GM06990 (cell line): ENCODE results near the gene CRLF2.
A peak's percentile ranks its signal among the peaks of the same experiment; 100 is the strongest.
"Not testable (repeated sequence)": the region's sequence is repeated elsewhere in the genome, so short reads cannot be mapped to it uniquely, and the experiment has no call there.

Experiments used
- DNase-seq: peaks from one replicate; pipeline ENCODE4 v3.0.0-alpha.2; 2011; ENCODE audit not compliant: insufficient read length; ENCODE audit errors: extremely low read depth
- H3K27me3 ChIP-seq: replicated peaks from 2 replicates; pipeline ENCODE4 v1.6.0; 2011; ENCODE audit warnings: low read length; ENCODE audit not compliant: control insufficient read depth, insufficient read depth
- H3K36me3 ChIP-seq: 2 replicates; pipeline ENCODE4 v1.5.1; 2011; ENCODE audit warnings: low read length; ENCODE audit not compliant: control insufficient read depth, insufficient read depth
- H3K4me3 ChIP-seq: replicated peaks from 2 replicates; pipeline ENCODE4 v1.5.1; 2011; ENCODE audit warnings: low read depth, mild to moderate bottlenecking, control low read depth, low read length
- CTCF ChIP-seq: IDR thresholded peaks from 2 replicates; pipeline ENCODE4 v1.5.1; 2011; ENCODE audit warnings: low read length, control low read depth, mild to moderate bottlenecking, inconsistent platforms; ENCODE audit not compliant: insufficient read depth, poor library complexity, severe bottlenecking

The CRLF2 gene

GRCh38 chrX:1248331-1249061 lies 36.0 kb upstream of the CRLF2 start:
- no peak for DNase-seq
- H3K36me3 ChIP-seq: no peaks in the 10 kb centered on the region
- TF ChIP-seq CTCF: no peak
- H3K27me3 ChIP-seq: no peaks in the 10 kb centered on the region
- H3K4me3 ChIP-seq: no peak overlapping the region

DNA sequence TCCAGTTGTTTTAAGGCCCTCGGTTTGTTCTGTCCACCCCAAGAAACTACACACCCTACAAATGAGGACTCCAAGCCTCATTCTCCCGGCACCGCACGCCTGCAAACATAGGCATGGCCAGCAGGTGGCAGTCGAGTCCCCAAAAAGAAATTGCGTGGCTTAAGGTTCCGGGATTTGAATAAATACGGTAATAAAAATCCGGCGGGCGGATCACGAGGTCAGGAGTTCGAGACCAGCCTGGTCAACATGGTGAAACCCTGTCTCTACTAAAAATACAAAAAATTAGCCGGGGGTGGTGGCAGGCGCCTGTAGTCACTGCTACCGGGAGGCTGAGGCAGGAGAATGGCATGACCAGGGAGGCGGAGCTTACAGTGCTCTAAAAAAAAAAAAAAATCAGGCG lies 34.4 kb upstream of the CRLF2 start:
- no peak overlapping the region for H3K4me3 ChIP-seq
- no peaks in the 10 kb centered on the region for H3K36me3 ChIP-seq
- TF ChIP-seq CTCF: peak; percentile 86
- H3K27me3 ChIP-seq: no peaks in the 10 kb centered on the region
- DNase-seq: peak; percentile 80

DNA sequence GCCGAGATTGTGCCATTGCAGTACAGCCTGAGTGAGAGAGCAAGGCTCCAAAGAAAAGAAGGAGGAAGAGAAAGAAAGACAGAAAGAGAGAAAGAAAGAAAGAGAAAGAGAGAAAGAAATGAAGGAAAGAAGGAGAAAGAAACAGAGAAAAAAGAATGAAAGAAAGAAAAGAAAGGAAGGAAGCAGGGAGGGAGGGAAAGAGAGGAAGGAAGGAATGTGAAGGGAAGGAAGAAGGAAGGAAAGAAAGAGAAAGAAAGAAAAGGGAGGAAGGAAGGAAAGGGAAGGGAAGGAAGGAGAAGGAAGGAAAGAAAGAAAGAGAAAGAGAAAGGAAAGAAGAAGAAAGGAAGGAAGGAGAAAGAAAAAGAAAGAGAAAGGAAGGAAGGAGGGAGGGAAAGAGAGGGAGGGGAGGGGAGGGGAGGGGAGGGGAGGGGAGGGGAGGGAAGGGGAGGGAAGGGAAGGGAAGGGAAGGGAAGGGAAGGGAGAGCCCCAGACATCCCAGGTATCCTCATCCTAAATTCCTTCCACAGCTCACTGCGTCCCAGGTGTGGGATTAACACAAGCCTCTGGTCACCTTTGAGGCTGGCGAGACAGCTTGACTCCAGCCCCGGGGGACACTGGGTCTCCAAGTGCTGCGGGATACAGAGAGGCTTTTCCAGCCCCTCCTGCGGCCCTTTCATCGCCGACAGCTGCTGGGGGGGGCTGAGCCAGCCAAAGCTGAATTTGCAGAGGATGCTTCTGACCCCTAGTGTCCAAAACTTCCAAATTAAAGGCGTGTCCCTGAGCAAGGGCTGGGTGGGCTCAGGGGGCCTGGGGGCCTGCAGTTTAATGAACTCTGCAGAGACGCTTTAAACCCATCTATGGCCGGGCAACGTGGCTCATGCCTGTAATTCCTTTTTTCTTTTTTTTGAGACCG lies 32.0 kb upstream of the CRLF2 start:
- Histone ChIP-seq H3K4me3 (no peak overlapping the region), H3K27me3 (no peaks in the 10 kb centered on the region), H3K36me3 (no peaks in the 10 kb centered on the region)
- no peak for DNase-seq
- TF ChIP-seq CTCF: peak; percentile 37

- Histone ChIP-seq H3K4me3 (no peak overlapping the region), H3K27me3 (no peaks in the 10 kb centered on the region), H3K36me3 (no peaks in the 10 kb centered on the region)
- peak; percentile 62 for DNase-seq
- TF ChIP-seq CTCF: no peak
Measured at GRCh38 chrX:1242891-1243402, 30.5 kb upstream of the CRLF2 start.

- not testable (repeated sequence) for H3K27me3 ChIP-seq, H3K36me3 ChIP-seq, DNase-seq, H3K4me3 ChIP-seq
Measured at GRCh38 chrX:1240551-1240950, 28.1 kb upstream of the CRLF2 start.

DNA sequence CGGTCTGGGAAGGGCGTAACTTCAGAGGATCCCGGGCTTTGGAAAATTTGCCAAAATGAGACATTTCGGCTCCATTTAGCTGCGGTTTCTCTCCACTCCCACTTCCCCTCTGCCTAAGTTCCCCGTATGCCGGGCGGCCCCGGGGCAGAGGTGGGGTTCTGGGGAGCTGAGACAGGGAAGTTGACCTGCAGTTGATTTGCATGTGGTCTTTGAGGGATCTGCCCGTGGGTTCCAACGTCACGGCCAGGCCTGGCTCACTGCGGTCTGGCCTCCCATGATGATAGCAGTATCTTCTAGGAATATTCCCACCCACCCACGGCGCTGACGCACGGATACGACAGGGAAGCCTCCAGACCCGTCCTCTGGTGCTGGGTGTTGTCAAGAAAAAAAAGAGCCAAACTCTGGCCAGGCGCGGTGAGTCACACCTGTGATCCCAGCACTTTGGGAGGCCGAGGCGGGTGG lies 27.3 kb upstream of the CRLF2 start:
- H3K4me3 ChIP-seq: no peak overlapping the region
- H3K27me3 ChIP-seq: no peaks in the 10 kb centered on the region
- DNase-seq: peak; percentile 85
- no peak for TF ChIP-seq CTCF
- H3K36me3 ChIP-seq: no peaks in the 10 kb centered on the region
